AG09309 (cell line): ENCODE results near the gene IGHMBP2.

ENCODE experiments used
- DNase-seq: peaks from one replicate; pipeline ENCODE4 v3.0.0-alpha.2; 2010; ENCODE audit warnings: low read depth
- H3K4me3 ChIP-seq: 2 replicates; pipeline ENCODE4 v1.5.1; 2011; ENCODE audit warnings: mild to moderate bottlenecking, low read depth, low read length, moderate library complexity; ENCODE audit not compliant: control insufficient read depth
- CTCF ChIP-seq: IDR thresholded peaks from 2 replicates; pipeline ENCODE4 v1.5.1; 2011; ENCODE audit warnings: mild to moderate bottlenecking, low read depth, low read length, inconsistent platforms; ENCODE audit not compliant: insufficient read depth, control insufficient read depth; ENCODE audit errors: missing control alignments

The IGHMBP2 gene

GRCh38 chr11:68862421-68862820 is 41.3 kb upstream of the IGHMBP2 start:
- no peak for DNase-seq
- H3K4me3 ChIP-seq = no peak overlapping the region
- no peak for TF ChIP-seq CTCF

- no peak for TF ChIP-seq CTCF
- H3K4me3 ChIP-seq = no peak overlapping the region
- DNase-seq = no peak
Observed at GRCh38 chr11:68863553-68864265, 40.0 kb upstream of the IGHMBP2 start.

GRCh38 chr11:68865241-68865640 is 38.5 kb upstream of the IGHMBP2 start:
- no peak for DNase-seq
- no peak overlapping the region for H3K4me3 ChIP-seq

GRCh38 chr11:68867066-68867465 is 36.6 kb upstream of the IGHMBP2 start:
- no peak for TF ChIP-seq CTCF
- H3K4me3 ChIP-seq = no peak overlapping the region
- DNase-seq = no peak

More at GRCh38 chr11:68865241-68865640, 38.5 kb upstream of the IGHMBP2 start:
- TF ChIP-seq CTCF = no peak

- no peak overlapping the region for H3K4me3 ChIP-seq
- no peak for TF ChIP-seq CTCF
- DNase-seq = no peak
Observed at GRCh38 chr11:68868221-68868835, 35.4 kb upstream of the IGHMBP2 start.

GRCh38 chr11:68870470-68870869 is 33.2 kb upstream of the IGHMBP2 start:
- TF ChIP-seq CTCF = peak; percentile 18
- peak overlapping the region; percentile 24 for H3K4me3 ChIP-seq

More at GRCh38 chr11:68870470-68870869, 33.2 kb upstream of the IGHMBP2 start:
- no peak for DNase-seq
